Embryonic facial prominence (tissue), 1 donor: Measurements from ENCODE around the gene CEACAM18.
"Not testable (repeated sequence)": the region's sequence is repeated elsewhere in the genome, so short reads cannot be mapped to it uniquely, and the experiment has no call there.

Experiments used
- DNase-seq: peaks from one replicate; pipeline ENCODE4 v3.0.0-alpha.2; 2016; ENCODE audit errors: extremely low spot score

CEACAM18 gene

GRCh38 chr19:51493776-51494175, 15.4 kb downstream of the CEACAM18 start:
- no peak for DNase-seq

DNA sequence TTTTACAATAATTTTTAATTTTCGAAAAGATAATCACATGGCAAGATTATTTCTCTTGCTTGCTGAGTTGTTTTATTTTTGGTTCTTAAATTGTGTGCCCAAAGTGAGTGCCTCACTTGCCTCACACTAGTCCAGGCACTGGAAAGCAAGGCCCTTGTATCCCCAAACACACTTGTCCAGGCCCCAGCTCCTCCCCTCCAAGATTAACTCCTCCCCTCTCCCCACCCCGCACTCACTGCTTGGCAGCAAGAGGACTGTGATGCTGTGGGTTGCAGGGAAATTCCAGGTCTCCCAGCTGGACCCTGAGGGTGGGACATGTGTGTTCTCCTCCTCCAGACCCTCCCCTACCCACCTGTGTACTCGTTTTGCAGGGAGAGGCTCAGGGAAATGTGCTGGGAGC, 19.3 kb downstream of the CEACAM18 start:
- DNase-seq, result no peak

GRCh38 chr19:51500931-51501330, 22.6 kb downstream of the CEACAM18 start:
- DNase-seq, result not testable (repeated sequence)

DNA sequence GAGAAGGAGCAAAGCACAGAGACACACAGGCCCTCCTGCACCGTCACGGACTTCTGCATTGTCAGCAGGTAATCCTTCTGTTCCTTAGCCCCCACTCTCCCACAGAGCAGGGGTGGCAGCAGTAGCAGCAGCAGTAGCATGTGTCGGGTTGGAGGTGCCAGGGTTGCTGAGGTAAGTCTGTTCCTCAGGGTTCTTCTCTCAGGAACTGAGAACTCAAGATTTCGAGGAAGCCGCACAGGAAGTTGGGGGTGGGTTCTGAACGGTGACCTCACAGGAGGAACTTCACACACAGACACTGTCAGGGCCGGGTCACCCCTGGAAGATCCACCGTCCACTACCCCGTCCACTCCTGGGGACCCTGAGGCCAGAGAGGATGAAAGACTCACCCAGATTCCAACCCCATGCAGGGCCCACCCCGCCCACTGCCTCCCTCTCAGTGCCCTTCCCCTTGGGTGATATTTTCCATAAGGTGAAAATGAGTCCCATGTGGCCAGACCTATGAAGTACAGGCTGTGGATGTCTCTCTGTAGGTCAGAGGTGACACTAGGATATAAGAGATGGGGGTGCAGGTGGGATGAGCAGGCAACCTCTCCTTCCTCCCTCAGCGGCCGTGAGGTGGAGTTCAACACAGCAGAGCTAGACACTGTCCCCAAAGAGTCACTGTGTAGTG, 23.4 kb downstream of the CEACAM18 start, which contains the start of gene SIGLEC12:
SIGLEC12 (minus strand) TSS at position 207 of the 670 bp plus-strand sequence; CDS start at position 140, 67 bp downstream.
- DNase-seq, result no peak

GRCh38 chr19:51503286-51503817, 25.0 kb downstream of the CEACAM18 start:
- no peak for DNase-seq

DNA sequence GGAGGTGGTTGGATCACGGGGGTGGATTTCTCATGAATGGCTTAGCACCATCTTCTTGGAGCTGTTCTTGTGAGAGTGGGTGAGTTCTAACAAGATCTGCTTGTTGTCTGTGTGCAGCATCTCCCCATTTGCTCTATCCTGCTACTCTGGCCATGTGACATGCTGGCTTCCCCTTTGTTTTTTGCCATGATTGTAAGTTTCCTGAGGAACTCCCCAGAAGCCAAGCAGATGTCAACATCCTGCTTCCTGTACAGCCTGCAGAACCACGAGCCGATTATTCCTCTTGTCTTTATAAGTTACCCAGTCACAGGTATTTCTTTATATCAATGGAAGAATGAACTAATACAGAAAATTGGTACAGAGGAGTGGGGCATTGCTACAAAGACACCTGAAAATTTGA, 25.6 kb downstream of the CEACAM18 start:
- DNase-seq, result no peak

DNA sequence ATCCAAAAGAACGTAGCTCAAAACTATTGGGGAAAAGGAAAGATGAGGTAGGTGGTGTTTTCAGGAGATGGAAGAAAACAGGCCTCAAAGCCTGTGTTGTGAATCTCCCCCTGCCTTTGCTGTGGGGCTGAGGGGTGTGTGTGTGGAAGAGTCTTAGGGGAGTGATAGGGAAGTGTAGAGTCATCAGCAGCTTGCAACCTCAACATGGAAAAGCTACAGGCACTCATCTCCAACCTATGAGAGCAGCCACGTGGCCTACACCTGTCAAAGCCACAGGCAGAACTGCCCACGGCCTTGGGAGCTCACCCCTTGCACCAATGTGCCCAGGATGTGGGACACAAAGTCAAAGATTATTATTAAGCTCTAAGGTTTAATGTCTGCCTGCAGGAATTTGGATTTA, 27.6 kb downstream of the CEACAM18 start:
- DNase-seq, result no peak

DNA sequence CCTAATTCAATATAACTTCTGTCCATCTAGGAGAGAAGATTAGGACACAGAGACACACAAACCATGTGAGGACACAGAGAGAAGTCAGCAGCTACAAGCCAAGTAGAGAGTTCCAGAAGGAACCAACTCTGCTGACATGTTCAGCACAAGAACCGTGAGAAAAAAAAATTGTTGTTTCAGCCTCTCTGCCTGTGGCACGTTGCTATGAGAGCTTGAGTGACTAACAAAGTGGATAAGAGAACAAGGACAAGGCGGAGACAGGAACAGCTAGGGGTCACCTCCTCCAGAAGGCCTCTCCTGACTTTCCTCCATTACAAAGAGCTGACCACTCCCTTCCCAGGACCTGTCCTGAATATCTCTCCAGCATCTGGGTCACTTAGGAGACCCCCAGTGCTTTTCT, 28.9 kb downstream of the CEACAM18 start:
- DNase-seq, result no peak

DNA sequence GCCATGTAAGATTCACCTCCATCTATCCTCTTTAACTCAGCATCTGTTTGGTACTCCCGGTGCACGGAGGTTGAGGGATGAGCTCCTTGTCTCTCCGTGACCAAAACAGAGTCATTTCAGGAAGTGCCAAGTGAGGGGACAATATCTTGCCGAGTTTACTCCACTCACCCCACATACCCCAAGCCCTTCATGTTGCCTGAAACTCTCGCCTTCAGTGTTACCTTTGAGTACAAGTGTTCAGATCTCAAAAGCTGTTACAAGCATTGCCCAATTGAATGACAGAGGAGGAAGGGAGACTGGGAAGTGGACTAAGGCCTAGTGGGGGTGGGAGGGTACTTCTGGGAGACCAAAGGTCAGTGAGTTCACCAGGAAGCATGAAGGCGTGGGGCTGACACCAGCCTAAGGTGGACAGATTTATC, 29.3 kb downstream of the CEACAM18 start:
- no peak for DNase-seq

DNA sequence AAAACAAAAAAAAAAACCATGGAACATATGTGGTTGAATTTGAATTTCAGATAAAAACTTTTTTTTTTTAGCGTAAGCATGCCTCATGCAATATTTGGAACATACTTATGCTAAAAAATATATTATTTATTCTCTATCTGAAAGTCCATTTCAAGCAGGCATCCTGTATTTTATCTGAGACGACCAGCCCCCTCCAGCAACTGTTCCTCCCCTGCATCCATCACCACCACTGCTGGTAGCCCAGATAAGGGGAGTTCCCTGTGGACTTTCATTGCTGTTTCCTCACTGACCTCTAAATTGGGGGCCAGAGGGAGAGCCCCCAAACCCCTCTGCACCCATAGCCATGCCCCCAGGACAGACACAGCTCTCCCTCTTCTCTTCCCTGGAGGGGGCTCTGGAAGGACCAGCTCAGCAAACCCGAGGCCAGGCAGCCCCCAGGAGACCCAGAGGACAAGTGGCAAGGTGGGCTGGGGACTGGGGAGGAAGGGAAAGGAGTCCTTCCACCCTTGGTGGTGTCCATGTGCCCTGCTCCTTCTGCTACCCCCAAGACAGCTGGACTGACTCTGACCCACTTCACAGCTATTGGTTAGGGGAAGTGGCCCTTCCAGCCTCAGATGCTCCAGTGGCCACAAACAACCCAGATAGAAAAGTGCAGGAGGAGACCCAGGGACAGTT, 29.9 kb downstream of the CEACAM18 start:
- DNase-seq, result no peak

DNA sequence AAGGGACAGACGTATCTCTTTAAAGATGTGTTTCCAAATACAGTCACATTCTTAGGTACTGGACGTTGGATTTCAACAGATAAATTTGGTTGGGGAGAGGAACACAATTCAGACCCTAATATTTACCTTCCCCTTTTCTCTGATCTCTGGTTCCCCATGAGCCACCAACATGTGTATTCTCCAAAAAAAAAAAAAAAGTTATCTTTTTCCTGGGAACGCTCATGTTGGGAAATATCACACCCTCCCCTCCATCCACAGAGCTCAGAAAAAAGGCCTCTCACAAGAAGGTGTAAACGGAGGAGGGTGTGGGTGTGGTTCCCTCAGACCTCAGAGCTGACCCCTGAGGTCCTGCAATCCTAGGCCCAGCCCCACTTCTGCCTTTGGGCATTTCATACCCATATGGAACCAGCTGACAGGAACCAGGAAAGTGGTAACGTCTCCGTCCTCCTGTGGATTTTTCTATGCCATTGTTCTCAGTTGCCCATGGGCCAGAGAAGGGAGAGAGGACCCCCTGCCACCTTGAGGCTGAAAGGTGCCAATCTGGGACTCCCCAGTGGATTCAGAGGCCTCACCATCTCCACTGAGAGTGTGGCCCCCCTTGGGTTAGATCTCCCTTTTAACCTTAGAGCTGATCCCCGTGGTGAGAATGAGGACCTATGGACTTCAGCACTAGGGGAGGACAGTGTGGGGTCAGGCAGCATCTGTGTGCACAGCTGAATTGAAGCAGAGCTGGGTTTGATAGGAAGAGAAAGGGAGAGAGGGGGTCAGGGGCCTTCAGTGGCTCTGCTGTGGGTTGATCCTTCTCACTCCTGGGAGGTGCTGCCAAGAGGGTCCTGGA, 31.7 kb downstream of the CEACAM18 start:
- no peak for DNase-seq

DNA sequence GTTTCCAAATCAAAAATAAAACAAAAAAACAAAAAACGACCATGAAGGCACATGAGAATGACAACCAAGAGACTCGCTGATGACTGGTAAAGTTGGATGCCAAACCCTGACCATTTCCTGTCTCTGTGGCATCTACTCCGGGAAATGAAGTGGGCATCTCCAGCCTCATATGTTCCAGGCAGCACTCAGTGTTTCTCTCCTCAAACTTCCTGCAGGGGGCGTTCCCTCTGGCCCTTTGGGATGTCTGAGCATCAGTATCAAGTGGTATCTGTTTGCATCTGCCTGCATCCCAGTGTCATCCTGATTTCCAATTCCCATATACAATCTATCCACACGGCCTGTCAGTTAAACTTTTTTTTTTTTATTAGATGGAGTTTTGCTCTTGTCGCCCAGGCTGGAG, 33.0 kb downstream of the CEACAM18 start:
- no peak for DNase-seq

DNA sequence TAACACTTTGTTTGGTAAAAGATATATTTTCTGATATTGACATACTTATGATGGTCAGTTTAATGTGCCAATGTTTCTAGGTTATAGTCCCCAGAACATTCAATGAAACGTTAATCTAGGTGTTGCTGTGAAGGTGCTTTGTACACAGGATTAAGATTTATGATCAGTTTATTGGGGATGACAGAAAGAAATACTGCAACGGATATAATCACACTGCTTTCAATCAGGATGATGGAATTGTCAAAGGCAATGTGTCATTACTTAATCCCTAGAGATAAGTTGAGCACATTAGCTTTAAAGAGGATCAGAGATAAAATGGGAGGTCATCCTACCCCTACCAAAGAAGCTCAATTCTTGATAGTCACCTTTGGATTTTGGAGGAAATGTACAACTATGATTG, 35.6 kb downstream of the CEACAM18 start:
- no peak for DNase-seq

DNA sequence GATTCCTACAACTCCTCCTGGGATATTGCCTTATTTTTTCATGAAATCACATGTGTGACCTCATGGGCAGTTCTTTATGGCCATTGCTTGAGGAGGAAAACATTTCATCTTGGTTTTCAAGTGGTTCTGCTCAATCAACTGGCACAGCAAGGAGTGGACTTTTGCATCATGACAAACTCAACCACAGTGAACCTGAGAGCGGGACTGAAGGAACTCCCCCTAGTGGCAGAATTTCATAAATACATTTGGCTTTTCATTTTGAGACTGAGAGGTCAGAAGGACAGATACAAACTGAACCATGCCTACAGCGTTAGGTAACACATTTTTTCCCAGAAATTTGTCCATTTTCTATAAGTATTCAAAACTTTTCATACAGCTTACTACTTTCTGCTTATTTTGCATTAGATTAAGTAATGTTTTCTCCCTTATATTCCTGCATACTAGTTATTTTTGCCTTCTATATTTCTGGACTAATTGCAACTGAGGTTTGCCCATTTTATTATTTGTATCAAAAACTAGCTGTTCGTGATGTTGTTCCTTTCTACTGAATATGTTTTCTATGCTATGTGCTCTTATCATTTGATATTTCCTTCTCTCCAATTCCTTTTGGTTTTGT, 36.6 kb downstream of the CEACAM18 start:
- no peak for DNase-seq

- DNase-seq, result no peak
These were observed 42.4 kb downstream of the CEACAM18 start for GRCh38 chr19:51520728-51521127.

GRCh38 chr19:51521357-51521756, 43.0 kb downstream of the CEACAM18 start:
- DNase-seq, result no peak

DNA sequence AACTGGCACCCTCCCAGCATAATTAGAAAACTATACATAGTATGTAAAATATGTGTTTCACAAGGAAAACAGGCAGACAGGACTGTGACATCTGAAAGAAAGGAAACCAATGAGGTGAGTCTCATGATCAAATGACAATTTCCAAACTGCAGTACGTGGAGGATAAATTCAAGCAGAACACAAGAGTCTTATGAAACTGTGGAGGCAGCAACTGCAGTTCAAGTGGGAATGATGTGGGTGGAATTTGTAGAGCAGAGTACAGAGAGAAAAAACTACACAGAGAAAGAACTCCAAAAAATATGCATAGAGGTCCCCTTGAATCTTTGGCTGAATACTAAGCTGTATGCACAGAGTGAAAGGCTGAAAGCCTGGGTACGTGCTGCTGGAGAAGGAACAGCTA, 43.4 kb downstream of the CEACAM18 start:
- DNase-seq, result no peak

DNA sequence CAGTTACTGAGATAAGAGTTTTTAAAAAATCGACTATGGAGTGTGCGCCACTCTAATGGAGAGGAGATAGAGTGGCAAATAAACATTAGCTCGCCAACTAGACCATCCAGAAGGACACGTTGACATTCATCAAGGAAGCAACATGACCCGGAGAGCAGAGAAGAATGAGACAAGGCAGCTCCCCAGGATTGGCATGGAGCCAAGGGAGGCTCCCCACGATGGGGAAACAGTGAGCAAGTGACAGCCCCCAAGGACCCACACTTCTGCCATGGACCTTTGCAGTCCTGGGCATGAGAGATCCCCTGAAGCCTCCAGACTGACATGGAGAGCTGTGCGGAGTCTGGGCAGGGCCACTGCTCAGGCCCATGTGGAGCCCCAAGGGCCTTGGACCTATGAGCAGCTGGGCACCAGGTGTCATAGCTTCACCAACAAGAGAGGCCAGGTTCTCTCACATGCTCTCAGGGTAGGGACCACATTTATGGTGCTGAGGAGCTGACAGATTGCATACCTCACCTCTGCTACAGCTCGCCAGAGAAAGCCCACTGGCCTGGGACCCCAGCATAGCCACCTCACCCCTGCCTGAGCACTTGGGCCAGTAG, 46.4 kb downstream of the CEACAM18 start:
- DNase-seq, result no peak

- DNase-seq, result no peak
These were observed 47.3 kb downstream of the CEACAM18 start for GRCh38 chr19:51525651-51526050.

- no peak for DNase-seq
These were observed 51.0 kb downstream of the CEACAM18 start for GRCh38 chr19:51529301-51529700.

DNA sequence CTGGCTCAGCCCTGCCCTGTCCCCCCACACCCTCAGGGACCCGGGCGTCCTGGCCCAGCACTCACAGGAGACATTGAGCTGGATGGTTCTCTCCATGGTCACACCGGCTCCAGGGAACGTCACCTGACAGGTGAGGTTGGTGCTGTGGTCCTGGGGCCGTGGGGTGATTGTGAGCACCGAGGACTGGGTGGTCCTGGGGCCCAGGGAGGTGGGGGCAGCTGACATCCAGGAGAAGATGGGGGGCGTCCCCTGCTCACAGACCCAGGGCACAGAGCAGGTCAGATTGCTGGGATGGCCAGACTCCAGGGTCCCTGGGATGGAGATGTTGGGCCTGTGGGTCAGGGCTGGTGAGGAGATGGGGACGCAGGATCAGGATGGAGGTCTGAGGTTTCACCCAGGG, 52.3 kb downstream of the CEACAM18 start:
- DNase-seq, result no peak
